HG03460 (cell line): ENCODE results near the gene ACTR3.
"Not testable (repeated sequence)": the region's sequence is repeated elsewhere in the genome, so short reads cannot be mapped to it uniquely, and the experiment has no call there.

ENCODE experiments used
- ATAC-seq: cut with Tn5 transposase; IDR thresholded peaks from one replicate; pipeline ENCODE4 v1.9.1; 2021; ENCODE audit not compliant: unreplicated experiment

The ACTR3 gene

DNA sequence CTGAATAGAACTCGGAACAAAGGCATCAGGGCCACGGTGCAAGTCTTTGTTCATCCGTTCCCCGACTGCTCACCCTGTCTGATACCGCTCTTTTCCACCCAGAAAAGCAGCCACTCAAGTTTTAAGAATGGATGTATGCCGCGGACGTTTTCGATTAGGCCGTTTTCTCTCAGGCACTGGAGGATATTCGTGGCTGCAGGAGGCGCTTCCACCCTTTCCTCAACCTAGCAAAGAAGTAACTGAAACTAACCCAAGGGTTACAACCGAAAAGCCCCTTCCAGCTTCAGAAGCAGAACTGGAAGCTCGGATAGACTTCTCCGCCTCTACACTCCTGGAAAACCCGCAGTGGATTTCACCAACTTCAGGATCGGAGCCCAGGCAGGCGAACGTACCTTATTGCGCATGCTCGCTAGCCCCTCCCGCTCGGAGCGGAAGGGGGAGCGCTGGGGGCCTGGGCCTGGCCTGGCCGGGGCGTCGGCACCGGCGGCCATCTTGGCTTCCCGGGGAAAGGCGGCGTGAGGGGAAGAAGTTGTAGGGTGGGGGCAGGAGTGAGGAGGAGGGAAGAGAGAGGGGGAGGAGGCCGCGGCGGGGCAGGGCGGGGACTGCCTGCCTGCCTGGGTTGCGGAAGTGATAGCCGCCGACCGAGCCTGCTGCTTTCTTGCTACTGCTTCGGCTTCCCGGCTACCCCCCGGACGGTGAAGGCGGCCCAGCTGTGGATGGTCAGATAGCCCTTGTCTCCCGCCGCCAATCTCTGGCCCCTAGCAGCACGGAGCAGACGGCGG lies at the start of gene ACTR3:
Gene ACTR3, plus strand, starts transcription at position 619 of the 782 bp plus-strand sequence. CDS start 191 bp downstream, outside the sequence.
- ATAC-seq = peak; percentile 51

DNA sequence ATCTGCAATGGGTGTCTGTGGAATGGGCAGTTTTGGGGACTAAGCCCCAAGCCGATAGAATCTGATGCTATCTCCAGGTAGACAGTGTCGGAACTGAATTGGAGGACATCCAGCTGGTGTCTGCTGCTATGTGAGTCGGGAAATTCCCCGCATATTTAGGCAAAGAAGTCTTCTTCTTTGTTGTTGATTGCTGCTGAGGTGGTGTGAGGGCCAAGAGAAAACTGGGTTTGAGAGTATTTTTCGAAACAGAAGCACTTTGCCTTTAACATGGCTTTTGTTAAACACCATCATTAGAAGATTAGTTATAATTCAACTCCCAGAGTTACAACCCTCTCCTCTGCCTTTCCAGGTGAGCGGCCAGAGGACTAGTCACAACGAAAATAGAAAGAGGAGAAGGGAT lies 49.4 kb upstream of the ACTR3 start:
- no peak for ATAC-seq

DNA sequence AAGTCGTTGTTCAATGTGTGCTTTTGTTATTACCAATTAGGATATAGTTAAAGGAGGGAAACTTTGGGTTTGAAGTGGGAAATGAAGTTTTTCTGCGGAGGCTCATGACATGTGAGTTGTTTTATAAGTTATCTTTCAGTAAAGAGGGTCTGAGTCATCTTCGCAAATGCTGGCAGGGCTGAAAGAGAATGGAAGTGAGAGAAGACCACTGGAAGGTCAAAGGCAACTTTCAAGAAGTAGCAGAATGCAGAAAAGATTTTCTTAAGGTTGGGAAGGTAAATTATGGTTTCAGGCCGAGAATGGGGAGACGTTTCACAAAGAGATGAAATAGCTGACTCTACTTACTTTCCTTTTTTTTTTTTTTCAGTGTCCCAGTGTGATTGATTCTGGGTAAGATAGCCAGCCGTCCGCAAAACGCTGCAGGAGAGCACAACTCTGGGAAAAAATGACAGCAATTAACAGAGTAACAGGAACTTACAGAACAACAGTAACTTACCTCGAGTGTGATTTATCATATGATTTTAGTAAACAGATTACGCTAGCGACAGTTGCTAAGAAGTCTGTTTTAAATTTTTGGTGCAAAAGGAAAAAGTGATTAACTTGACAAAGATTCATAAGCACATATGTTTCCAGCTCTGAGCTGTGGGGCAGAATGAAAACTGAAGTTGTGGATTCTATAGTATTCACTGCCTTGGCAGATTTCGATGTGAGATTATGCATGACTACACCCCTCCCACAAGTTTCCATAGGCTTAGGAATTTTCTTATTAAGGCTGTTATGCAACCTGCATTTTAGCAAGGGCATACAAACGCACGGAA lies 46.8 kb upstream of the ACTR3 start:
- no peak for ATAC-seq

DNA sequence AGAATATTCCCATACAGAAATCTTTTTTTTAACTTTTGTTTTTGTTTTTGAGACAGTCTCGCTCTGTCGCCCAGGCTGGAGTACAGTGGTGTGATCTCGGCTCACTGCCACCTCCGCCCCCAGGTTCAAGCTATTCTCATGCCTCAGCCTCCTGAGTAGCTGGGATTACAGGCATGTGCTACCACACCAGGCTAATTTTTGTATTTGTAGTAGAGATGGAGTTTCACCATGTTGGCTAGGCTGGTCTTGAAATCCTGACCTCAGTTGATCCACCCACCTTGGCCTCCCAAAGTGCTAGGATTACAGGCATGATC lies 46.2 kb upstream of the ACTR3 start:
- ATAC-seq = not testable (repeated sequence)

DNA sequence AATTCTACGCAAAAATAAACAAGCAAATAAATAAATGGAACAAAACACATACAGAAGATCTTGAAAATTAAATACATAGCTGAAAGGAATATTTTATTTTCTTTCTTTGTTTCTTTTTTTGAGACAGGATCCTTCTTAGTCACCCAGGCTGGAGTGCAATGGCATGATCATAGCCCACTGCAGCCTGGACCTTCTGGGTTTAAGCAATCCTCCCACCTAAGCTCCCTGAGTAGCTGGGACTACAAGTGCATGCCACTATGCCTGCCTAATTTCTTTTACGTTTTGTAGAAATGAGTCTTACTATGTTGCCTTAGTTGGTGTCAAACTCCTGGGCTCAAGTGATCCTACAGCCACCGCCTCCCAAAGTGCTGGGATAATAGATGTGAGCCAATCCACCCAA lies 44.6 kb upstream of the ACTR3 start:
- no peak for ATAC-seq

DNA sequence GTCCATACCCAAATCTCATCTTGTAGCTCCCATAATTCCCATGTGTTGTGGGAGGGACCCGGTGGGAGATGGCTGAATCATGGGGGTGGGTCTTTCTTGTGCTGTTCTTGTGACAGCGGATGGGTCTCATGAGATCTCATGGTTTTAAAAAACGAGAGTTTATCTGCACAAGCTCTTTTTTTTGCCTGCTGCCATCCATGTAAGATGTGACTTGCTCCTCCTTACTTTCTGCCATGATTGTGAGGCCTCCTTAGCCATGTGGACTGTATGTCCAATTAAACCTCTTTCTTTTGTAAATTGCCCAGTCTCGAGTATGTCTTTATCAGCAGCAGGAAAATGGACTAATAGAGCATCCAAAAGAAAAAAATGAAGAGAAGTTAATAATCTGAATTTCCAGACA lies 44.1 kb upstream of the ACTR3 start:
- ATAC-seq = not testable (repeated sequence)

DNA sequence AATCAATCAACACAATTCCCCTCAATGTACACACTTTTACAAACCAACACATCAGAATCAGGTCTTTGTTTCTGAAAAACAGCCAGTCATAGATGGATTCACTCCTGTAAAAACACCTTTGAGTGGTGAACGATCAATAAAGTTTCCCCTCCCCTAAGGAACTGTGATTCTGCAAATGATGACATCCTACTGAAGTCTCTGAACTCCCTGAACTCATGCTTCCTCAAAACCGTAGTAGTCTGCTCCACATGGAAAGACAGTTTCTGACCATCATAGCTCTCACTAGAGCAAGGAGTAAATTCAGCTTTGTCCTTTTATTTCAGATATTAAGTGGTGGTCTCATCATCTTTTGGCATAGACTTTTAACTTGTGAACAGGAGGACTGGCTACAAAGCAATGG lies 43.5 kb upstream of the ACTR3 start:
- no peak for ATAC-seq

DNA sequence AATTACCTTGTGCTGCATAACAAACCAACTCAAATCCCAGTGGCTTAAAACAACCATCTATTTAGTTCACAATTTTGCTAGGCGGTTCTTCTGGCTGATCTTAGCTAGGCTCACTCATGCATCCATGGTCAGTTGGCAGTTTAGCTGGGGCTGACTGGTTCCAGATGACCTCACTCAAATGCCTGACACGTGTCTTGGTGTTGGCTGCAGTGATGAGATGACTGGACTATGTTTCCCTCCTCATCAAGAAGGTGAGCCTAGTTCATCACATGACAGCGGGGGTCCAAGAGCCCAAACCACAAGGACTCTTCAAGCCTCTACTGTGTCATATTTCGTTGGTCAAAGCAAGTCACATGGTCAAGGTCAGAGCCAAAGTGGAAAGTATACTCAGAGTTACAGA lies 42.7 kb upstream of the ACTR3 start:
- ATAC-seq = no peak

DNA sequence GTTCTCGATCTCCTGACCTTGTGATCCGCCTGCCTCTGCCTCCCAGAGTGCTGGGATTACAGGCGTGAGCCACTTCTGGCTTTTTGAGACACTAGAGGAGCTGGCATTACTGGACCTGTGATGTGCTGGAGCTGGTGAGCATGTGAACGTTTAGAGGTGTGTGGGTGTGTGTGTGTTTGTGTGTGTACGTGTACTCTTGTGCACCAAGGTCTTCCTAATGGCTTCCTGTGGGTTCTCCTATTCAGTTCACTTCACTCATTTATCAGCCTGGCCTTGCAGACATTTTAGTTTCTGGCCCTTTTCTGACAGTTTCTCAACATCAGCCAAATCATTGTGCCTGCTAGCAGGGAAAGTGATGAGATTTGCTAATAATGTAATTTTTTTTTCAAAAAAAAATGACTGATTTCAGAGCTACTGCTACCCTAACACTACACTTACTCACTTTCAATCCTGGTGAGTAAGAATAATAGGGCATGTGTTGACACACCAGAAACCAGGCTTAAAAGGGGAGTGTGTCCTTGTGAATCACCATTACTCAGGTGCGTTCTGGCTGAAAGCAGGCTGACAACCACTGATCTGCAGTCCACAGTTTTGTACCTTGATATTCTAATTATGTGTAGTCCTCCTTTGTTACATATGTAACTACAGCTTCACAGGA lies 41.0 kb upstream of the ACTR3 start:
- no peak for ATAC-seq

DNA sequence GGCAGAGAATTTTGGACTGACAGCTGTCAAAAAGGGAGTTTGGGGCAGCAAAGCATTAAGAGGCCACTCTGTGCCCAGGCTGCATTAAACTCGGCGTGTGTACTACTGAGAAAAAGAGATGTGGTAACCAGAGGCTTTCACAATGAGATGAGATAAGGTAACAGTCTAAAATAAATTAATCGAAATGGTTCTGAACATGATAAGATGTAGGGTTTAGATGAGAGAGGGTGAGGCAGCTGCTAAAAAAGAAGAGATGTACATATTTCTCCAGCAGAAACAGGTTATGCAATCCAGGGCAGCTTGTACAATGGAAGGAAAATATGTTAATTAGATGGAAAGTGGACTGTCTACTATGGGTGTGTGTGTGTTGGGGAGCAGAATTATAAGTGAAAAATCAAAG lies 39.2 kb upstream of the ACTR3 start:
- no peak for ATAC-seq

DNA sequence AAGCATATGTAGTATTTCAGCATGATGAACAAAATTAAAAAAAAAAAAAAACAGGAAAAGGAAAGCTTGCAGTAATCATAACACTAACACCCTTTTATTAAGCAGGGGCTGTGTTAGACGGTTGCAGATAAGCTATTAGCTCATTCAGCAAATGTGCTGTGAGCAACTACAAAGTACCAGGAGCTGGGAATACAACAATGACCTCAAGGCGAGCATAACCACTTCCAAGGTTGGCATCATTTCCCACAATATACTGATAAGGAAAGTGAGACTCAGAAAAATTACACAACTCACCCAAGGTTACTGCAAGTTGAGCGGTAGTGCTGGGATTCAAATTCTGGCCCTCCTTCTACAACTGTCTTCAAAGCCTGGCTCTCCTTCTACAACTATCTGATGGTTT lies 38.2 kb upstream of the ACTR3 start:
- no peak for ATAC-seq

DNA sequence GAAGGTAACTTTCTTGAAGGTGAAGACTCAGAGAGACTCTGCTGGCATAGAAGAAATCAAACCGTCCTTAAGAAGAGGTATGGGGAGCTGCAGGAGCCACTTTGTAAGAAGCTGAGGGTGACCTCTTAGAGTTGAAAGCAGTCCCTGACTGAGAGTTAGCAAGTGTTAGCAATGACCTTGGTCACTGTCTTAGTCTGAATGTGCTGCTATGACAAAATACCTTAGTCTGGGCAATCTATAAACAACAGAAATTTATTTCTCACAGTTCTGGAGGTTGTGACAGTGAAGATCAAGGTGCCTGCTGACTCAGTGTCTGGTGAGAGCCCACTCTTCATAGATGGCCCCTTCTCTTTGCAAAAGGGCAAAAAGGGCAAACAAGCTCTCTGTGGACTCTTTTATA lies 35.7 kb upstream of the ACTR3 start:
- ATAC-seq = no peak

DNA sequence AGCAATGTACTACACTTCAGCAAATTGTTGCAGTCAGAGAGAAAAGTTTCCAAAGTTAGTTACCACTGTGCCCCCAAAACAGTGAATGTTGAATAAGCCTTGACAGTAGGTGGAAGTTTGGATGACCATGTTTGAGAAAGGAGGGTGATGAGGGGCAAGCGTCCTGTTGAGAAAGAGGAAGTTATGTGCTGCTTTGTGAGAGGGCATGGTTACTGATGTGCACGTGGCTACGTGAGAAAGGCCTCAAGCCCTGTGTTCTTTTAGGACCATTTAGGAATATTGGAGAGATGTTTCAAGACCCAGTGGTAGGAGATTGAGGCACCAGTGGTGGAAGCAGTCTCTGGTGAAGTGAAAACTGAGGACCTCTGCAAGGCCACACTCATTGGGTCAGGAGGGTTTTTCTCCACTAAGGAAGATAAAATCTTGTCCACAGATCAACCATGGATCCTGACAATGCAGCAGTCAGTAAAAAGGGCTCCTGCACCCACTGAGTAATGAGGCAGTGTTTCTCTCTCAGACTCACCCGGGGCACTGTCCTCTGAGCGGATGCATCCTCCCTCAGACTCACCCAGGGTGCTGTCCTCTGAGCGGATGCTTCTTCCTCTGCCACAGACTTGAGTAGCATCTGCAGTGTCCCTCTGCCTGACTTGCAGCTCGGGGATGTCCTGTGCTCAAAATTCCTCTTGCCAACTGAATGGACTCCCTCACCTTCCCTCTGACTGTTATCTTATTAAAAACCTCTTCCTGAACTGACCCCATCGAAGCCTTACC lies 34.7 kb upstream of the ACTR3 start:
- ATAC-seq = no peak

DNA sequence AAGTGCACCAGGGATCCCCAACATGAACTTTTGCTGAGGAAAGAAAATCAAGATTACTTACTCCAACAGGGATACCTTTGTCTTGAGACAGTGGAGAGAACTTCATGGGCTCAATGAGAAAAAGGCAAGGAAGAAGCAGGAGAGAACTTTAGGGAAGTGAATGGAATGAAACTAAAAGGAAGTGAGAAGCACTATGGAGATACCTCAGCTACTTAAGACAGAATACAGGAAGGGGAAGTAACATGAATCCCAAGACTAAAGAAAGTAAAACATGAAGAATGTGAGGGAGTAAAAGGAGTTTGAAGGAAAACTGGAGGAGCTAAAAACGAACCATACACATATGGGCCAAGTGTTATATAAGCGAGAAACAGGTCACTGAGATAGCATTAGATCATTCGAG lies 32.4 kb upstream of the ACTR3 start:
- no peak for ATAC-seq

DNA sequence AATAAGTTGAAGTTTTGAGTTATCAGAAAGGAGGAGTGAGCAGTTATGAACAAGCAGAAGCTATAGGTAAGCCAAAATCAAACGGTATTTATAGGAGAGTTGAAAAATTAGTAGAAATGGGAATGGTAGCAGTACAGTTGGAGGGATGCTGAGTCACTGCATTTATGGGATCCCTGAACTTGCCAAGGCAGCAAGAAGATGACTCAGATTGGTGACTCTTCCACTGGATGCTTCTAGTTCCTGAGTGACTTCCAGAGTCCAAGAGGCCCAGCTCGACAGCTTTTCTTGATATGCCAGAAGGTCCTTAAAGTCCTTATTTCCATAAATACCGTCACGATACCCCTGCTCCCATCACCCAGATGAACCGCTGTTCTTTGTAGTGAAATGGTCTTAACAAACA lies 31.1 kb upstream of the ACTR3 start:
- ATAC-seq = no peak

DNA sequence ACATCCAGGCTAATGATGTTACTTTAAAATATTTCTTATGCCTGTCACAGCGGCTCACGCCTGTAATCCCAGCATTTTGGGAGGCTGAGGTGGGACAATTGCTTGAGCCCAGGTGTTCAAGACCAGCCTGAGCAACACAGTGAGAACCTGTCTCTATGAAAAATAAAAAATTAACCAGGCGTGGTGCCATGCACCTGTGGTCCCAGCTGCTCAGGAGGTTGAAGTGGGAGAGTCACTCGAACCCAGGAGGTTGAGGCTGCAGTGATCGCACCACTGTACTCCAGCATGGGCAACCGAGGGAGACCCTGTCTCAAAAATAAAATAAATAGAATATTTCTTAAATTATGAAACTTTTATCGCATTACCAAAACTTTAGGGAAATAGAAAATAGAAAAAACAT lies 28.1 kb upstream of the ACTR3 start:
- ATAC-seq = peak; percentile 45

DNA sequence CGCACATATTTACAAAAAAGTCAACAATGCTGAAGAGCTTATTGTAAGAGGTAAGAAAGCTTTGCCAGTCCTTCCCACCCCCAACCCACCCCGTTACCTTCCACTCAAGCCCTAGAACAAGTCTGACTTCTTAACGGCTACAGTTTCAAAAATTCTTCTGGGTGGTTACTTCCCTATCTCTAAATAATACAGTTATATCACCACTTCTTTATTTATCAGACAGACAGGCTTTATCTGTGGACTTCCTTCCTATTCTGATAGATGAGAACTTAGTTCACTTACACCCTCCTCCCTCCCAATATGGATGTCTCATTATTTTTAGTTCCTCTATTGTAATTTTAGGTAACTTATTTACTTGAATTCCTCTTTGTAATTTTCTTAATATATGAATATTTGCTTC lies 26.7 kb upstream of the ACTR3 start:
- no peak for ATAC-seq

DNA sequence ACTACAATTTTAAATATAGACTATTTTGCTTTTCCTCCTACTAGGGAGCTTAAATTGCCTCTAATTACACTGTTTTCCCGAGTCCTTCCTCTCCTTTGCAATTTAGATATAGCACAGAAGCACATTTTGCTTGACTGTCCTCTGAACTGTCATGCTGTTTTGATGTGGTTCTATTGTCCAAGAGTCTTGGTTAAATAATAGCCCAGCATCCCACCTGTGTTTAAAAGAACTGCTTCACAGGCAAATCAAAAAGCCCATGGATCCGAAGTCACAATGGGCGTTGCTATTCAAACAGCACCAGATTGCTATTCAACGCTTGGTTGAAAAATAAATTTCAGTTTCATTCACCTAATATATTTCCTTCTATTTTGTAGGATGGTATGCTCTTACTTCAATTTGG lies 22.3 kb upstream of the ACTR3 start:
- ATAC-seq = no peak

DNA sequence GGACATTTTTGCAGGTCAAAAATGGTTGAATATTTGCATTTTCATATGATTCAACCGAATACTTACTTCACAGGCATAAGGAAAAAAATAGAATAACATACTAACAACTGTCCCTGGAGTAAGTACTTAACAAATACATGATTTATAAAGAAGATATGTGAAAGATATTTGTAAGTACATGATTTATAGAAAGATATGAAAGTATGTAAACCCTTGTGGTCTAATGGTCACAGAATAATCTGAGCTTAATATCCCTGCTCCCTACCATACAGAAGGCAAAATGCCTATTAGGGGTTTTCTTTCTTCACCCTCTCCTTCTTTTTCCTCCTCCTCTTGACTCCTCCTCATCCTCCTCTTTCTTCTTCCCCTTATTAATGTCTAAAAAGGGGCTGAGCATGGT lies 20.6 kb upstream of the ACTR3 start:
- ATAC-seq = no peak

DNA sequence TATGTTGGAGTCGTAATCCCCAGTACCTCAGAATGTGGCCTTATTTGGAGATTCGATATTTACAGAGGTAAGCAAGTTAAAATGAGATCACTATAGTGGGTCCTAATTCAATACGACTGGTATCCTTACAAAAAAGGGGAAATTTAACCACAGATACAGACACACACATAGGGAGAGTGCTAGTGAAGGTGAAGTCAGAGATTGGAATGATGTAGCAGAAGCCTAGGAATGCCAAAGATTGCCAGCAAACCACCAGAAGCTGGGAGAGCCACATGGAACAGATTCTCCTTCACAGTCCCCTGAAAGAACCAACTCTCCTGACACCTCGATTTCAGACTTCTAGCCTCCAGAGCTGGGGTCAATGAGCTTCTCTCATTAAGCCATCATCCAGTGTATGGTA lies 17.7 kb upstream of the ACTR3 start:
- no peak for ATAC-seq

DNA sequence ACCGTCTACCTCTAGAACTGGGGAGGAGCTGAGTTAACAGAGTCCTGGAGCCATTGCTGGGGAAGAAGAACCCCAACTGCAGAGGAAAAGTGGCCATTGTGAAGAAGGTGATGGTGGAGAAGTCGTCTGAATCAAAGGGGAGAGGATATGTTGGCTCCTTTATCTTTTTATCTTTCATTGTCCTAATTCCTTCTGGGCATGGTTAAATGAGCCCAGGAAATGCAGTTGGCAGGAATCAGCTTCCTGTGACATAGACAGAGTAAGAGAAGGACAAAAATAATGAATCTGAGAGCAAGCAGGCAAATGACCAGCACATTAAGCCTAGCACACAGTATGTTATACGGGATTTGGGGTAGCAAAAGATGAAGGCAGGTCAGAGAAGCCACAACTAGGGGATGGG lies 16.0 kb upstream of the ACTR3 start:
- ATAC-seq = no peak
